Mesothelial cell of epicardium (in vitro differentiated cells): Measurements from ENCODE around the gene USP1. TPM values are rescaled to one million over a fixed set of nuclear protein-coding genes. Genes with fewer than 3 reads are reported as not detected.

Experiments
- DNase-seq, 2 experiments: peaks; one replicate each; pipeline ENCODE4 v3.0.0; 2021; ENCODE audit warnings: low spot score in 2 of 2; ENCODE audit not compliant: unreplicated experiment in 2 of 2
- H3K27ac Mint-ChIP-seq: 2 replicates; pipeline ENCODE4 v1.8.0; 2021; ENCODE audit warnings: mixed read lengths
- H3K27me3 Mint-ChIP-seq: 2 replicates; pipeline ENCODE4 v1.8.0; 2021; ENCODE audit warnings: low read depth, mixed read lengths
- H3K36me3 Mint-ChIP-seq: 2 replicates; pipeline ENCODE4 v1.8.0; 2021; ENCODE audit warnings: mixed read lengths
- H3K4me1 Mint-ChIP-seq: 2 replicates; pipeline ENCODE4 v1.8.0; 2021; ENCODE audit warnings: mixed read lengths
- H3K4me3 Mint-ChIP-seq: 2 replicates; pipeline ENCODE4 v1.8.0; 2021; ENCODE audit warnings: mild to moderate bottlenecking, moderate library complexity, mixed read lengths
- H3K9me3 Mint-ChIP-seq: 2 replicates; pipeline ENCODE4 v1.8.0; 2021; ENCODE audit warnings: mixed read lengths
- total RNA-seq: library from RNA; stranded (reverse); gene quantifications from 3 replicates; pipeline ENCODE4 v1.2.1, GENCODE V29; 2021
- TF ChIP-seq, protein P1 (sequence below): fragments of 200-600 bp; sonication (generic); IDR thresholded peaks from one replicate; pipeline ENCODE4 v1.5.0; 2021; ENCODE audit warnings: antibody characterized with exemption; ENCODE audit not compliant: unreplicated experiment

The USP1 gene
- total RNA-seq, 1 donor from 2014 or later, result 24.8 TPM

DNA sequence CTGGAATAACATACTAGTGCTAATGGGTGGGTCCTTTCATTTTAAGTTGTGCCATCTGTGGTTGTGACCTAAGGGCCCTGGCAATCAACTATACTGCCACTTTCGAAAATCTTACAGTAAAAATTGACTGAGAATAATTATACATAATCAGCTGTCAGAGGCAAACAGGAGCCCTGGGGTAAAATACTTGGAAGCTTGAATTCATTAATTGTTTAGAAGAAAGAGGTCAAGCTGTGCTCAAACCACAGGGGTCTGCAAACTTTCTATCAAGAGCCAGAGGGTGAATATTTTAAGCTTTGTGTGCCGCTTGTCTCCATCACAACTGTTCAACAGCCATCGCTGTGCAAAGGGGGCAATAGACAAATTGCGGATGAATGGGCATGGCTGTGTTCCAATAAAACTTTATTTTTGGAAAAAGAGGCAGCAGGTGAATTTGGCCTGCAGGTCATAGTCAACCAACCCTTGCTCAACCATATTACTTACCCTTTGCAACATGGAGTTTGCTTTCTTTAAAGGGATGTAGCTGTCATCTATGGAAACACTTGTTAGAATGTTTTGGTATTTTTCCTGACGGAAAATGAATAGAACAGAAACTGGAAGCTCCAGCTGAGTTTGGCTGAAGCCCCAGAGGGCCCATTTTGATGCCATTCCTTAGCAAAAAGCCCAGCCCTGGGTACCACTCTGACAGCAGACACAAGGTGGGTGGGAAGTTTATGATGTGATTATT lies 35.7 kb upstream of the USP1 start:
- Mint-ChIP-seq H3K4me1 (no peaks in the 10 kb centered on the region), H3K4me3 (no peak overlapping the region), H3K27me3 (peaks cover 9% of the 10 kb centered on the region), H3K9me3 (no peaks in the 10 kb centered on the region), H3K27ac (no peak overlapping the region), H3K36me3 (no peaks in the 10 kb centered on the region)
- DNase-seq, result no peak
- TF ChIP-seq, protein P1, sequence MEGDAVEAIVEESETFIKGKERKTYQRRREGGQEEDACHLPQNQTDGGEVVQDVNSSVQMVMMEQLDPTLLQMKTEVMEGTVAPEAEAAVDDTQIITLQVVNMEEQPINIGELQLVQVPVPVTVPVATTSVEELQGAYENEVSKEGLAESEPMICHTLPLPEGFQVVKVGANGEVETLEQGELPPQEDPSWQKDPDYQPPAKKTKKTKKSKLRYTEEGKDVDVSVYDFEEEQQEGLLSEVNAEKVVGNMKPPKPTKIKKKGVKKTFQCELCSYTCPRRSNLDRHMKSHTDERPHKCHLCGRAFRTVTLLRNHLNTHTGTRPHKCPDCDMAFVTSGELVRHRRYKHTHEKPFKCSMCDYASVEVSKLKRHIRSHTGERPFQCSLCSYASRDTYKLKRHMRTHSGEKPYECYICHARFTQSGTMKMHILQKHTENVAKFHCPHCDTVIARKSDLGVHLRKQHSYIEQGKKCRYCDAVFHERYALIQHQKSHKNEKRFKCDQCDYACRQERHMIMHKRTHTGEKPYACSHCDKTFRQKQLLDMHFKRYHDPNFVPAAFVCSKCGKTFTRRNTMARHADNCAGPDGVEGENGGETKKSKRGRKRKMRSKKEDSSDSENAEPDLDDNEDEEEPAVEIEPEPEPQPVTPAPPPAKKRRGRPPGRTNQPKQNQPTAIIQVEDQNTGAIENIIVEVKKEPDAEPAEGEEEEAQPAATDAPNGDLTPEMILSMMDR, result no peak

GRCh38 chr1:62405247-62405646 lies 31.6 kb upstream of the USP1 start:
- TF ChIP-seq, protein P1, result no peak
- DNase-seq, result no peak

GRCh38 chr1:62406576-62406975 lies 30.3 kb upstream of the USP1 start:
- Mint-ChIP-seq H3K4me3 (no peak overlapping the region), H3K36me3 (no peaks in the 10 kb centered on the region), H3K27ac (no peak overlapping the region), H3K9me3 (no peaks in the 10 kb centered on the region), H3K27me3 (peaks cover 6% of the 10 kb centered on the region), H3K4me1 (peaks cover 7% of the 10 kb centered on the region)
- DNase-seq, result no peak
- TF ChIP-seq, protein P1, result no peak

More at GRCh38 chr1:62405247-62405646, 31.6 kb upstream of the USP1 start:
- H3K4me3 Mint-ChIP-seq, result no peak overlapping the region
- no peaks in the 10 kb centered on the region for H3K9me3 Mint-ChIP-seq
- H3K4me1 Mint-ChIP-seq, result peaks cover 4% of the 10 kb centered on the region
- H3K36me3 Mint-ChIP-seq, result no peaks in the 10 kb centered on the region
- H3K27ac Mint-ChIP-seq, result no peak overlapping the region
- H3K27me3 Mint-ChIP-seq, result peaks cover 6% of the 10 kb centered on the region

DNA sequence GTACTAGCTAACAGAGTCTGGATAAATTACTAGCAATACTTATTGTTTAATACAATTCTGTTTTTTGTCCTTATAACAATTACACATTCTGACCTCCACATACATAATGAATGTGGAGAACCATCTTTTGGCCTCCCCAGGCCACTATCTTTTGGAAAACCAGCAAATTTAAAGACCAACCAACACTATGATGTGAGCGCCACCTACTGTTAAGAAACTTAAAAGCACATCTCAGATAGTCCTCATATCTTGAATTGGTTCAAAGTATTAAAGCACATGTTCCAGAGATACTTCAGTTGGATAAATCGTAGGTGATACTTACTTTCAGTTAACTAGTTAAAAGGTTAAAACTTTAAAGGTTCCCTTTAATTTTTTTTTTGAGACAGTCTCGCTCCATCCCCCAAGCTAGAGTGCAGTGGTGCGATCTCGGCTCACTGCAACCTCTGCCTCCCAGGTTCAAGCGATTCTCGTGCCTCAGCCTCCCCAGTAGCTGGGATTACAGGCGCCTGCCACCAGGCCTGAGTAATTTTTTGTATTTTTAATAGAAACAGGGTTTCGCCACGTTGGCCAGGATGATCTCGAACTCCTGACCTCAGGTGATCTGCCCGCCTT lies 29.3 kb upstream of the USP1 start:
- H3K27ac Mint-ChIP-seq, result no peak overlapping the region
- no peak overlapping the region for H3K4me3 Mint-ChIP-seq
- no peak for DNase-seq
- H3K27me3 Mint-ChIP-seq, result peaks cover 6% of the 10 kb centered on the region
- no peaks in the 10 kb centered on the region for H3K9me3 Mint-ChIP-seq
- H3K4me1 Mint-ChIP-seq, result peaks cover 7% of the 10 kb centered on the region
- TF ChIP-seq, protein P1, result peak; percentile 89
- H3K36me3 Mint-ChIP-seq, result no peaks in the 10 kb centered on the region

DNA sequence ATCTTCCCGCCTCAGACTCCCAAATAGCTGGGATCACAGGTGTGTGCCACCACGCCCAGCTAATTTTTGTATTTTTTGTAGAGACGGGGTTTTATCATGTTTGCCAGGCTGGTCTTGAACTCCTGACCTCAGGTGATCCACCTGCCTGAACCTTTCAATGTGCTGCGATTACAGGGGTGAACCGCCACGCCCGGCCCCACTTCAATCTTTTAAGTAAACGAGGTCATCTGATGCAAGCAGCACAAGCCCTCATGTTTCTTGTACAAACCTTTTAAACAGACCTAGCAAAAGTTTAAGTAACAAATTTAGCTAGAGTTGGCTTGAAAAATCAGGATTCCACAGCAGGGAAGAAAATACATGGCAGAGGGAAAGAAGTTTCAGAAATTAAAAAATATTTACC lies 21.2 kb upstream of the USP1 start:
- Mint-ChIP-seq H3K27ac (no peak overlapping the region), H3K4me3 (no peak overlapping the region), H3K27me3 (no peaks in the 10 kb centered on the region)

More for the DNA sequence above, 21.2 kb upstream of the USP1 start:
- DNase-seq, result no peak
- no peaks in the 10 kb centered on the region for H3K9me3 Mint-ChIP-seq
- H3K4me1 Mint-ChIP-seq, result no peaks in the 10 kb centered on the region
- TF ChIP-seq, protein P1, result no peak
- H3K36me3 Mint-ChIP-seq, result no peaks in the 10 kb centered on the region
